Ishikawa (cell line): ENCODE results near the gene CLDN5.

Experiments used
- CEBPB ChIP-seq: IDR thresholded peaks from 2 replicates; pipeline ENCODE4 v1.6.1; 2012
- CREB1 ChIP-seq: IDR thresholded peaks from 2 replicates; pipeline ENCODE4 v1.6.1; 2012; ENCODE audit warnings: low read depth
- EGR1 ChIP-seq: IDR thresholded peaks from 2 replicates; pipeline ENCODE4 v1.6.1; 2012
- EP300 ChIP-seq: IDR thresholded peaks from 2 replicates; pipeline ENCODE4 v1.6.1; 2012; ENCODE audit warnings: borderline replicate concordance
- FOXM1 ChIP-seq: IDR thresholded peaks from 2 replicates; pipeline ENCODE4 v1.6.1; 2012; ENCODE audit warnings: low read depth, borderline replicate concordance
- NFIC ChIP-seq: IDR thresholded peaks from 2 replicates; pipeline ENCODE4 v1.6.1; 2012
- RAD21 ChIP-seq: IDR thresholded peaks from 2 replicates; pipeline ENCODE4 v1.6.1; 2012; ENCODE audit warnings: low read depth
- TAF1 ChIP-seq: IDR thresholded peaks from 2 replicates; pipeline ENCODE4 v1.6.1; 2012; ENCODE audit warnings: low read depth, mild to moderate bottlenecking
- TCF12 ChIP-seq: IDR thresholded peaks from 2 replicates; pipeline ENCODE4 v1.6.1; 2012; ENCODE audit warnings: low read depth
- TEAD4 ChIP-seq: IDR thresholded peaks from 2 replicates; pipeline ENCODE4 v1.6.1; 2012
- YY1 ChIP-seq: IDR thresholded peaks from 2 replicates; pipeline ENCODE4 v1.6.1; 2012; ENCODE audit warnings: low read depth
- ZBTB7A ChIP-seq: IDR thresholded peaks from 2 replicates; pipeline ENCODE4 v1.6.1; 2012; ENCODE audit warnings: low read depth
- TF ChIP-seq, protein P1 (sequence below): IDR thresholded peaks from 2 replicates; pipeline ENCODE4 v1.6.1; 2012; ENCODE audit warnings: low read depth, mild to moderate bottlenecking
- TF ChIP-seq, protein P2 (sequence below): IDR thresholded peaks from 2 replicates; pipeline ENCODE4 v1.6.1; 2012
- TF ChIP-seq, protein P3 (sequence below): IDR thresholded peaks from 2 replicates; pipeline ENCODE4 v1.6.1; 2012

Gene CLDN5

DNA sequence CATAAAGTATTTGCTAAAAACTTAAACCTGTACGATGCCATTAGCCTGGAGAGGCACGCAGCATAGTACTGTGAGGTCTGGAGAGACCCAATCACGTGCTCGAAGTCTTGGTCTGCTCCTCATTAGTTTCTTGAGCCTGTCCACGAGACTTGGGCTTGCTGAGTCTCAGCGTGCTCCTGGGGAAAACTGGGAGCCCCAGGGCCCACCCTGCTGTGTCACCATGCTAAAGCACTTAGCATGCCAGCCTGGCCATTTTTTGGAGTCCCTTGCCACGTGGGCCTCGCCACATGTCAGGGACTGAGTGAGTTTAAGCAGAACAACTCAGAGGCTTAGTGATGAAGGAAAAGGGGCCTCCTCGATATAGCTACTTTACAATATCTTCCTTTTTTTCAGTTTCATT is 41.9 kb downstream of the CLDN5 start:
- no peak for TF ChIP-seq EGR1
- no peak for TF ChIP-seq YY1
- no peak for TF ChIP-seq RAD21
- no peak for TF ChIP-seq TEAD4

DNA sequence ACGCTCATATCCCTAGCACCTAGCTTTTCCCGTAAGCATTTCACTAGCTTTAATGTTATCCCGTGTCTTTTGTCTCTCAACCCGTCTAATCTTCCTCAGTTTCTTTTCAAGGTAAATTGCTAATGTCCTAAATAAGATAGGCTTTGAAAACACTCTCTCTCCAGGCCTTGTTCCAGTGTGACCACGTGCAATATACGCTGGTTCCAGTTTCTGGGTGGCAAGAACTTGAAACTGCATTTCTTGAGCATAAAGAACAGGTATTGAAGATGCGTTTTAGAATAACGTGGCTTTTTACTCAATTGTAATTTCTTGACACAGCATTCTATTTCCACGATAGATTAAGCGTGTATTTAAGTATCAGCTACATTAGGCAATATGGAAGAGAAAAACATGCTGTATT is 43.4 kb downstream of the CLDN5 start:
- TF ChIP-seq NFIC (no peak), FOXM1 (no peak), TAF1 (no peak), CEBPB (no peak), TEAD4 (no peak), YY1 (no peak), RAD21 (no peak)
- TF ChIP-seq, protein P1, sequence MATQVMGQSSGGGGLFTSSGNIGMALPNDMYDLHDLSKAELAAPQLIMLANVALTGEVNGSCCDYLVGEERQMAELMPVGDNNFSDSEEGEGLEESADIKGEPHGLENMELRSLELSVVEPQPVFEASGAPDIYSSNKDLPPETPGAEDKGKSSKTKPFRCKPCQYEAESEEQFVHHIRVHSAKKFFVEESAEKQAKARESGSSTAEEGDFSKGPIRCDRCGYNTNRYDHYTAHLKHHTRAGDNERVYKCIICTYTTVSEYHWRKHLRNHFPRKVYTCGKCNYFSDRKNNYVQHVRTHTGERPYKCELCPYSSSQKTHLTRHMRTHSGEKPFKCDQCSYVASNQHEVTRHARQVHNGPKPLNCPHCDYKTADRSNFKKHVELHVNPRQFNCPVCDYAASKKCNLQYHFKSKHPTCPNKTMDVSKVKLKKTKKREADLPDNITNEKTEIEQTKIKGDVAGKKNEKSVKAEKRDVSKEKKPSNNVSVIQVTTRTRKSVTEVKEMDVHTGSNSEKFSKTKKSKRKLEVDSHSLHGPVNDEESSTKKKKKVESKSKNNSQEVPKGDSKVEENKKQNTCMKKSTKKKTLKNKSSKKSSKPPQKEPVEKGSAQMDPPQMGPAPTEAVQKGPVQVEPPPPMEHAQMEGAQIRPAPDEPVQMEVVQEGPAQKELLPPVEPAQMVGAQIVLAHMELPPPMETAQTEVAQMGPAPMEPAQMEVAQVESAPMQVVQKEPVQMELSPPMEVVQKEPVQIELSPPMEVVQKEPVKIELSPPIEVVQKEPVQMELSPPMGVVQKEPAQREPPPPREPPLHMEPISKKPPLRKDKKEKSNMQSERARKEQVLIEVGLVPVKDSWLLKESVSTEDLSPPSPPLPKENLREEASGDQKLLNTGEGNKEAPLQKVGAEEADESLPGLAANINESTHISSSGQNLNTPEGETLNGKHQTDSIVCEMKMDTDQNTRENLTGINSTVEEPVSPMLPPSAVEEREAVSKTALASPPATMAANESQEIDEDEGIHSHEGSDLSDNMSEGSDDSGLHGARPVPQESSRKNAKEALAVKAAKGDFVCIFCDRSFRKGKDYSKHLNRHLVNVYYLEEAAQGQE, result no peak
- TF ChIP-seq, protein P2, sequence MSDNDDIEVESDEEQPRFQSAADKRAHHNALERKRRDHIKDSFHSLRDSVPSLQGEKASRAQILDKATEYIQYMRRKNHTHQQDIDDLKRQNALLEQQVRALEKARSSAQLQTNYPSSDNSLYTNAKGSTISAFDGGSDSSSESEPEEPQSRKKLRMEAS, result no peak

DNA sequence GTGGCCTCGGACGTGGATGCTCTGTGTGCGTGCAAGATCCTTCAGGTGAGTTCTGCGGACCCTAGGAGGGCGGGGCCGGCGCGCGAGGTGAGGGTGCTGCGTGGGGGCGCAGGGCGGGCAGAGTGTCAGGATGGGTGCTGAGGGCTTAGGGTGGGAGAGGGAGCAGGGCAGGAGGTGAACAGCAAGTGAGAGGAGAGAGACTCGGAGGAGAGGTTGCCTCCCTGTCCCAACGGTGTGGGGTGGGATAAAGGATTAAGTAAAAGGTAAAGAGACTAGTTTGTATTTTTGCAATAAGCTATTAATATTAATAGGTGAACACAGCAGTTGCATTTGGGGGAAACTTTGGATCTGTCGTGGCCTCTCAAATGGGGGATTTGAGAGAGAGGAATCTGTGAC is 44.0 kb downstream of the CLDN5 start:
- no peak for TF ChIP-seq TEAD4
- TF ChIP-seq YY1, result no peak
- no peak for TF ChIP-seq TCF12
- TF ChIP-seq RAD21, result no peak
- no peak for TF ChIP-seq NFIC
- TF ChIP-seq EP300, result no peak
- TF ChIP-seq TAF1, result no peak
- TF ChIP-seq, protein P3, sequence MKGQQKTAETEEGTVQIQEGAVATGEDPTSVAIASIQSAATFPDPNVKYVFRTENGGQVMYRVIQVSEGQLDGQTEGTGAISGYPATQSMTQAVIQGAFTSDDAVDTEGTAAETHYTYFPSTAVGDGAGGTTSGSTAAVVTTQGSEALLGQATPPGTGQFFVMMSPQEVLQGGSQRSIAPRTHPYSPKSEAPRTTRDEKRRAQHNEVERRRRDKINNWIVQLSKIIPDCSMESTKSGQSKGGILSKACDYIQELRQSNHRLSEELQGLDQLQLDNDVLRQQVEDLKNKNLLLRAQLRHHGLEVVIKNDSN, result no peak
- no peak for TF ChIP-seq ZBTB7A
- TF ChIP-seq, protein P1, result no peak
- no peak for TF ChIP-seq CEBPB
- no peak for TF ChIP-seq FOXM1
- no peak for TF ChIP-seq CREB1
- TF ChIP-seq EGR1, result no peak

DNA sequence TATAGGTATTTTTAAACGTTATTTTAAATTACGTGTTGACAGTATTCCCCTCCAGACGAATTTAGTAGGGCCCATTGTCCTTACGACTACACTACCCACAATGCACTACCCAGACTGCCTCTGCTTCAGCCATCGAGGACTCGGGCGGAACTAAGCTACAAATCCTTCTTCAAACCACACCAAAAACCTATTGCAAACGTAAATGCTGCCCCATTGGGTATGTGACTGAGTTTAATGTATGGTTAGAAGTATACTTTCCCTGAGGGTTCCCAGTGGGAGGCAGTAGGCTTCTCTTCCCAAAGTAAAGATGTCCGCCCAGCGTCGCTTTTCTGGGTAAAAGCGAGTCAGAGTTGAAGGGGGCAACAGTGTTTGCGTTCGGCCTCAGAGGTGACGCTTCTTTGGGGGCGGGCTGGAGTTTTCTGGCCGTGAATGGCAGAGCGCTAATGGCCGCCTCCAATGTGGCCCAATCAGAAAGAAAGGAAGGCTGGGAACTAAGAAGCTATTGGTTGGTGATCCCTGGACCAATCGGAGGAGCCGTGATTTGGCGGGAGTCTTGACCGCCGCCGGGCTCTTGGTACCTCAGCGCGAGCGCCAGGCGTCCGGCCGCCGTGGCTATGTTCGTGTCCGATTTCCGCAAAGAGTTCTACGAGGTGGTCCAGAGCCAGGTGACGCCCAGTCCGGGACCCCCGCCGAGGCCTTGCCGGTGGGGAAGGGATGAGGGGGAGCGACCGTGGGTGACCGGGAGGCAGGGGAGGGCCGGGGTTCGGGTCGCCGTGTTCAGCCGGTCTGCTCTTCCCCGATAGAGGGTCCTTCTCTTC is 44.6 kb downstream of the CLDN5 start, which contains the start of gene CDC45:
CDC45 (plus strand) TSS at position 566 of the 818 bp plus-strand sequence; CDS start at position 615, 49 bp downstream.
- TF ChIP-seq EP300 (no peak), TEAD4 (no peak), TCF12 (peak; percentile 53), YY1 (peak; percentile 99), EGR1 (peak; percentile 91), CREB1 (peak; percentile 83), NFIC (no peak), FOXM1 (peak; percentile 60; the same call in 1 of the 2 replicates), TAF1 (no peak)
- TF ChIP-seq, protein P3, result no peak
- TF ChIP-seq, protein P2, result peak; percentile 76

DNA sequence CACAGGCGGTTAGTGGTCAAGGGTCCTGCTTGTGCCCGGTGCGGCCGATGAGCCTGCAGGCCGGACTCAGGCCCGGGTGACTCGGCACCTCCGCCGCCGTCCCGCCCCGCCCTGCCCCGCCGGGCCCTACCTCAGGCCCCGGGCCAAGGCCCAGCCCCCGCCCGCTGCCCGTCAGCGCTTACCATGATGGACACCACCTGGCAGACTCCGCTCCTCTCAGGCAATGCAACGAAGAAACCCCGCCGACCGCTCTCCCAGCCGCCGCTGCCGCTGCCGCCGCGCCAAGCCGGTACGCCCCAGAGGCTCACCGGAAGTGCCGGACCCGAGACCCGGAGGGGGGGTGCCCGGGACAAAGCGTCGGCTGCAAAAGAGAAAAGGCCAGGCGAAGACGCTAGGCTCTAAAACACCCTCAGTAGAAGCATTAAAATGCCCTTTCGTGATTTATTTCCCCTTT is 45.3 kb downstream of the CLDN5 start, which contains the start of gene UFD1:
UFD1 (minus strand) TSS at position 293 of the 454 bp plus-strand sequence; CDS start at position 185, 108 bp downstream.
- TF ChIP-seq CEBPB (no peak), ZBTB7A (no peak), EGR1 (no peak), YY1 (no peak), CREB1 (no peak), TCF12 (no peak), EP300 (peak; percentile 33; the same call in 1 of the 2 replicates), TEAD4 (no peak), NFIC (peak; percentile 52; the same call in 1 of the 2 replicates), TAF1 (peak; percentile 51; the same call in 1 of the 2 replicates)
- TF ChIP-seq, protein P2, result 0 out of 2 replicates have a peak, but pooled peaks have one; percentile 32
